ENCODE measurements around the gene SCRN2.

Gene SCRN2

DNA sequence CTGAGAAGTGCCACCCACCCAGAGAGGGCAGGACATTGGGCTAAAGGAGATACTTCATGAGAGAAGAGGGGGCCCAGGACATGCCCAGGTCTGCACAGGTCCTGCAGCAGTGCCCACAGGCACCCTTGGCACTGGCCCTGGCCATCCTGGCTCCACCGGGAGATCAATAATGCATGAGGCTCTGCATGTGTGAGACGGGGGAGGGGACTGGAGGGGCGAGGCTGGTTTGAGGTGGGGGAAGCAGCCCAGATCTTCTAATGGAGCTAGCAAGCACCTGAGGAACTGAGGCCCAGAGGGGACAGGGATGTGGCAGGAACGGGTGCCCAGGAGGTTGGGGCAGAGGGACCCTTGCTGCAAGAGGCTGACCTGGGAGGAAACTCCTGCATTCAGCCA lies 20.0 kb downstream of the SCRN2 start:
- DNase-seq (ENCODE audit: low read depth) = no peak

DNA sequence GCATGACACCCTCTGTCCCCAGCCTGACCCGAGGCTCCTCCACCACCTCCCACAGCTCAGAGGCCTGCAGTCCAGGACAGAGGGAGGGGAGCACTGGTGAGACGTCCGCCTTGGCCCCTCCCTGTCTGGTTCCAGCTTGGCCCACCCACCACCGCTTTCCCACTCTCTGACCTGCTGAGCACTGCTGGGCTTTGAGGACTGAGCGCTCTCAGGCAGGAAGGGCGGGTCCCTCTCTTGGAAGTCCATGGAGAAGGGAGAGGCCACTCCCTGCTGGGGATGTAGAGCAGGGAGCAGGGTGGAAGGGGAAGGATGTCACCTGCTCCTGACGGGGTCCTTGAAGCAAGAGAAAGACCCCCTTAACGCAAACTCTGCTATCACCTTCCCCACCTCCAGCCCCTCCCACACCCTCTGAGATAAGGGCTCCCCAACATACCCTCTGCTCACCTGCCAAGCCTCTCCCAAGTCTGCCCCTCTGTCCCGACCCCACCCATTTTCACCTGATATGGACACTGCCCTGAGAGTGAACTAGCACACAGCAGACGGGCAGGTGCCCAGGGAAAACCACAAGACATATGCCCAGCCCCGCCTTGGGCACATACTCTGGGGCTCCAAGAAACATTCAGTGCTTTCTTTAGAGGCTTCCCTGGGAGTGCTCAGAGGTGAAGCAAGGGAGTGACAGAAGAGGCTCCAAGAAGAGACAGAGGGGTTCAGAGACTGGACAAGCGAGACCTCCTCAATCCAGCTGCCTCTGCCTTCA lies 20.9 kb downstream of the SCRN2 start:
- DNase-seq (ENCODE audit: low read depth) = no peak

DNA sequence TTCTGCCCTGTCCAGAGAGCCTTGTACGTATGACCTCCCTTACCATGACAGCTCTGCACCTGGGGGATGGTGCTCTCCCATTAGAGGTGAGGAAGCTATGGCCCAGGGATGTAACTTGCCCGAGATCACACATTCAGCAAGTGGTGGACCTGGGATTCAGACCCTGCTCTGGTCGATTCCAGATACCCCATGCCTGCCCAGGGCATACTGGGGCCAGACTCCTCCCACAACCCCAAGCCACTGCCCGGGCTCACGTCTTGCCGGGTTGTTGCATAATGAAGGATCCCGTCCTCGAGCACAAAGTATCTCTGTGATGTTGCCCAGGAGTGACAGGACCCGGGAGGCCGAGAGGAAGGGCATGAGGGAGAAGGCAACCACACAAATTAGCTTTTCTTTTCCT lies 21.6 kb downstream of the SCRN2 start:
- no peak for DNase-seq (ENCODE audit: low read depth)

DNA sequence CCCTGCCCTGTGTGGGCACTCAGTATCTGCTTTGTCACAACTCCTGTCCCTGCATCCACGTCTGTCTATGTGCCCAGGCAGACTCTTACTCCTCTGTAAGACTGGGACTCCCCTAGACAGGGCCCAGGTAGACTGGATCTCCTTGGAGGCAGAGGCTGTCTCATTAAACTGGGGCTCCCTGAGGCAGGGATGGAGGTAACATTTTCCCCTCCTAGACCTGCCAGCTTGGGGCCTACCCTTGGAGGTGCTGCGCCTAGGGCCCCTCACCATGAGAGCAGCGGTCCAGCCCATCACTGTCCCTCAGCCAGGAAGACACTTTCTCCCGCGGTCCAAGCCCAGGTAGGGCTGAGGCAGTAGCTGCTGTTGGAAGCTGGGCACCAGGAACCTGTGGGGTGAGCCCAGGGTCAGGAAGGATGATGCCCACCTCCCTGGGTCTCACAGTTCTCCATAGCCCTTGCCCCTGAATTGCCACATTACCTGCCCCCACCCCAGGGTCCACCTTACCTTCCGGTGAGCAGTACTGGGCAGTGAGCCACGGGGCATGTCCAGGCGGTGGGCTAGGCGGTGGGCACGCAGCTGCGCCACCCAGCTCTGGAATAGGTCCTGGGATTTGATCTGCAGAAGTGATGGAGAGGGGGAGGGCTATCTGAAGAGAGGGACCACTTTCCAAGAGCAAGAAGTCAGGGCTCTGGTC lies 22.9 kb downstream of the SCRN2 start:
- no peak for DNase-seq (ENCODE audit: low read depth)

DNA sequence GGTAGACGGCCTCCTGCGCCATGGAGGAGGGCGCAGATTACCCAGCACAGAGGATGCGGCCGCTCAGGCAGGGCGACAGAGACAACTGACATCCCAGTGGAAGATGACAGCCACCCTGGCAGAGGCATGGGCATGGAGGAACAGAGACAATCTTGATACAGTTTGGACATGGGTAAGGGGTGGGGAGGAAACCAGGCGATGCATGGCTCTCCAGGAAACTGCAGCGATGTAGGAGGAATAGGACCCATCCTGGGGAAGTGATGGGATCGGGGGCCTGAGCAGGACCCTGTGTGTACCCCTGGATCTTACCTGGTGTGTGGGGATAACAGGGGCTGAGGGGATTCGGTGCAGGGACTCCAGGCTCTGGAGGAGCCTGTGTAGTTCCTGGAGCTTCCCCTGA lies 24.1 kb downstream of the SCRN2 start:
- no peak for DNase-seq (ENCODE audit: low read depth)

DNA sequence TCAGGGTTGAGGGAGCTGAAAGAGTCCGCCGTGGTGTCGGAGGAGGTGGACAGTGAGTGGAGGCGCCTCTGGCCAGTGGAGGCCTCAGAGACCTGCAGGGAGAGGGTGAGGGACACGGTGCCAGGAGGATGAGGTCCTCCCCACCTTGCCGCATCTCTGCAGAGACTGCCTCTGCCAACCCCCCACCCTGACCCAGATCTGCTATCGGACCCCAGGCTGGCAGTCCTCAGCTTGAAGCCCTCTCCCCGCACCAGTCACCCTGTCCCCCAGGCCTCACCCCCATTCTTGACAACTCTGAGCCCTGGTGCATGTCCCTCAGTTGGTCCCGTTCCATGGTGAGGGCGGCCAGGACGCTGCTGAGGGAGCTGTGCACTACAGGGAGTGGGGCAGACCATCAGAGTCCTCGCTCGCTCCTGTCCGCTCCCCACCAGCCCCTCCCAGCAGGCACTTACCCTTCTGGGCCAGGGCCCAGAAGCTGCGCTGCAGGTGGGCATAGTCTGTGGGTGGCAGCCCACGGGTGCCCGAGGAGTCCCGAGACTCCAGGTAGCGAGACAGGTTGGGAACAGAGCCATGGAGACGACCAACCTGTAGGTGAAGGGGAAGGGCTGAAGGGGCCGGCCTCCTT lies 24.9 kb downstream of the SCRN2 start:
- DNase-seq (ENCODE audit: low read depth) = no peak

DNA sequence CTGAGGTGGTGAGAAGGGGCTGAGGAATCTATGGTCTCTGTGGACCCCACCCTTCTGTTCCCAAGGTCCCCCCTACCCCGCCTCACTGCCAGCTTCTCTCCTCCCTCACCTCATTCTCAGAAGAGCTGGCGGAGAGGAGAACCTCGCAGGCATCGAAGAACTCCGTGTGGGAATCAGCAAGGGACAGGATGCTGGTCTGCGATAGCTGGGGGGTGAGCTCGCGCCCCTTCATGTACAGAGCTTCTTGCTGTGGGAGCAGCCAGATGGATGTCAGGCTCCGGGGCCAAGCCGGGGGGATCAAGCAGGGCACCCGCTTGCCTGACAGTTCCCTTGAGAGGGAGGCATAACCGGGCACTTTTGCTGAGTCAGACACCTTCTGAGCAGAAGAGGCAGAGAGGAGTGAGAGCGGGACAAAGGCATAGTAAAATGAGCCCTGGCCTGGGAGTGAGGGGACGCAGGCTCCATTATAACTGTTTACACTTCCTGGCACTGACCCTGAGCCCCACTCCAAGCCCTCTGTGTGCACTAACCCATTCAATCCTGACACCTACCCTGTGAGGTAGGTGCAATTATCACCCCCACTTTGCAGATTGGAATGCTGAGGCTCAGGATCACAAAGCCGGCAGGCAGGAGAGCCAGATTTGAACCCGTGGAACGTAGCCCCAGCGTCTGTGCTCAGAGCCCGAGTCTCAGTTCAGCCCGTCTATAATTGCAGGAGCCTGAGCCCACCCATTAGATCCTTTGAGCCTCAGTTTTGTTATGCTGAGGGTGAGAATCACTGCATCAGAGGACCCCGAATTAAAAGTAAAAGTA lies 25.8 kb downstream of the SCRN2 start:
- no peak for DNase-seq (ENCODE audit: low read depth)

DNA sequence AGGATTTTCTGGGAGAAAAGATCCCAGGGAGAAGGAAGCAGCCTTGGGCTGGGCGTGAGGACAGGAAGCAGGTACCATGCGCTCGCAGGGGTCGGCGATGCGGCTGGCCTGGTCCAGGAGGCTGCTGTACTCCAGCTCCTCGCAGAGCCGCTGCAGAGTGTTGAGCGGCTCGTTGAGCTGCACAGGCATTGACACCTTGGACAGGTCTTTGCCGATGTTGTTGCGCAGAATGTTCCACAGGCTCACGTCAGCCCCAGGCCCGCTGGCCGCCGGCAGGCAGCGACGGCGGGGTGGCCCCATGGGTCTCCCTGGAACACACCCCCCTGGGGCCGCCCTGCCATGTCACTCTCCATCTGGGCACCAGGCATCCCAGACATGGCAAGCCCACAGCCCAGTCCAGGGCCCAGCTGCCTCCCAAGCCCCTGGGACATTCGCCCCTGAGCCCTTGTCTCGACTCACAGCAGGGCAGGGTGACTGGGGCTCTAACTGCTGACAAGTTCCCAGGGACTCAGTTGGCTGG lies 27.5 kb downstream of the SCRN2 start:
- no peak for DNase-seq (ENCODE audit: low read depth)

DNA sequence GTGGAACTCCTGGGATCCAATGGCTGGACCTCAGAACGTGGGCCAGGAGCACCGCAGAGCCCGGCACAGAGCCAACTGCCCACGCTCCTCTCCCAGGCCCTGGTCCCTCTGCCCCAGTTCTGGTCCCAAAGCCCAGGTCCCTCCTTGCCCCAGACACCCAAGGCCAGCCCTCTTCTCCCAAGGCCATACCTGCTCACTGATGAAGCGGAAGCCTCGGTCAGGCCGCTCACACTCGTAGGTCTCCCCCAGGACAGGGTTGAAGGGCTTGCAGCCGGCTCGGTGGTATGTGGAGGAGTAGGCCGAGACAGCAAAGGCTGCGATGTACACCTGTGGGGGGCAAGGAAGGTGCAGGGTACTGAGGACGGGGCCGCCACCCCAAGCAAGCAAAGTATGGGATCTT lies 28.0 kb downstream of the SCRN2 start:
- DNase-seq (ENCODE audit: low read depth) = no peak

DNA sequence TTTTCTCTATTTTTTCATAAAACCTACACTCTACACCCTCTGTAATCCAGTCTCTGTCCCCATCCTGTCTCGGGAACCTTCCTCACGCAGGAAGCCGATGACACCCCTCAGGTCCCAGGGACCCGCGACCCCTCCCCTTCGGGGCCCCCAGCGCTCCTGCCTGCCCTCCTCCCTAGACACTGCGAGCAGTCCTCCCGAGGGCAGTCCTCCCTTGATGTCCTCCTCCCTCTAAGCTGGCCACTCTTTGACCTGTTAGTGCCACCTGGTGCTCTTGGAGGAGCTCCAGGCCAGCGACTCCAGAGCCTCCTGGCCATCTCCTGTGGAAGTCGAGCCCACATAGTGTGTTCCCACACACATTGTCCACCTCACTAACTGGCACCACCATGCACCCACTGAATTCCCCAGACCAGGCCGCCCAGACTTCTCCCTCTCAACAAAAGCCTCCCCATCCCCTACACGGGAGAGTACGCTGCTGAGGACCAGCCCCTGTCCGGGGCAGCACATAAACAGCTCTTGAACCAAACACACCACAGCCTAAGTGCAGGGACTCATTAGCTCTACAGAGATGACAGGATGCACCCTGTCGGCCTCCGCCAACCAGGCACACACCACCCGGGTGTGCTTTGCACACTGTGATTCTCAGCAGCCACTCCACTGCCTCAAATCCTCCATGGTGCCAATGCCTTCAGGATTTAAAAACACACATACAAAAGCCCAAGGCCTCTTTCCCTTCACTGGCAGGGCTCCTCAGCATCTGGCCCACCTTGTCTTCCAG lies 28.7 kb downstream of the SCRN2 start:
- no peak for DNase-seq (ENCODE audit: low read depth)

DNA sequence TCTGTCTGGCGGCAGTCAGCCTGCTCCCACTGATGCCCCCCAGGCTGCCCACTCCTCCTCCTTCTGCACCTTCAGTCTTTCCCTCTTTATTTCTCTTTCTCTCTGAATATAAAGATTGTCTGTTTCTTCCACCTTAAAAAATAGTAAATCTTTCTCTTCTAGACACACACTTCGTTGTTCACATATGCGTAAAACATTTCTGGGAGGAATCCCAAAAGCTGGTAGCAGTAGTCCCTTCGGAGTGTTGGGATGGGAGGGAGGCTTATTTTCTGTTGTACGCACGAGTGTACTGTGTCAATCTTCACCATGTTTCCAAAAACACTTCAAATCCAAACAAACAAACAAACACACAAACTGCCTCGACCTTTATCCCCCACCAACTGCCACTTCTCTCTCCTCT lies 29.4 kb downstream of the SCRN2 start:
- DNase-seq (ENCODE audit: low read depth) = no peak

DNA sequence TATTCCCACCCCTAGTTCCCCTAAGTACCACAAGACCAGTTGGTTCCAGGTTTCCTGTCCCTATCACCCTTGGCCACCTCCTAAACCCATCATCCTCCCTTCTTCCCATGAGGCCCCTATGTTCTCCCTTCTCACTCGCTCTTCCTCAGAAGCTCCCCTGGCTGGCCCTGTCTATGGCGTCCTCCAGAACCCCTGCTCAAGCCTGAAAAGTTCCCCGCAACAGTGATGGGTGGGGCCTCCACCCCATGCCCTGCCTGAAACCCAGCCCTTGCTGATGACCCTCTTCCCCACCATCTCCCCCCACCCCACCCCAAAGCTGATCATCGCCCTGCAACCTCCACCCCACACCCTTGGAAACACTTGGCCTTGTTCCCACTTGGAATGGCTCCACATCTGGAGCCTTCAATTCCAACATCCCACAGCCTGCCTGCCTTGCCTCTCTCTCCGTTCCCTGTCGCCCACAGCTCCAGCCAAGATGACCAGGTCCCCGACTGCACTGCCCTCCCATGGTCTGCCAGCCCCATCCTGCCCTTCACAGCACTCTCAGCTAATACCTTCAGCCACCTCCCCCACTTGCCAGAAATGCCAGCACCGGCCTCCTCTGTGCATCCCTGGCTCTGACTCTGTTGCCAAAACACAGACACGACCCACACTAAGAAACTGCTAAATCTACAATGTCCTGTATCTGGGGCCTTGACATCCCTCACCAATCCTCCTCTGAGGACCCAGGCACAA lies 30.0 kb downstream of the SCRN2 start:
- no peak for DNase-seq (ENCODE audit: low read depth)

DNA sequence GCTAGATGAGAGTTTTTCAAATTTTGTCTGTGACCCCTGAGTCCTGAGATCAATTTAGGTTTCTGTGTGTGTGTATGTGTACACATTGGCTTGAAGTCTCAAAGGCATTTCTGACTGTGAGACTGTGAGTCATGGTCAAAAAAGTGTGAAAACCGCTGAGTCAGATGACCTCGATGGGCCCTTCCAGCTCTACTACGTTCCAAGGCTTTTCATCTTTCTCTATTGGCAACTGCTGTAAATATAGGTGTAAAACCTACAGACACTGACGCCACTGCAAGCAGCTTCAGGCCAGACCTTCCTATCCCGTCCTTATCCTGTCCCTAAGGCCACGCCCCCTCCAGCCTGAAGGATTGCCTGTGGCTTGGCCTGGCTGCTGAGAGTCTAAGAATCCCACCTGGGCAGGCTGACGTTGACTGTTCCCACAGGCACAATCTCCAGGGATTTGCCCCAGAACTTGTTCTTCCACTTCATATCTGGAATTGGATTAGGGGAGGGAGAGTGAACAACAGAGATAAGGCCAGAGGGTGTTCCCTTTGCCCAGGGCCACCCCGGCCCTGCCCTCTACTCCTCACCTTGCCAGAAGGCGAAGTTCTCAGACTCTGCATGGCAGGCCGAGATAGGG lies 30.8 kb downstream of the SCRN2 start:
- no peak for DNase-seq (ENCODE audit: low read depth)

DNA sequence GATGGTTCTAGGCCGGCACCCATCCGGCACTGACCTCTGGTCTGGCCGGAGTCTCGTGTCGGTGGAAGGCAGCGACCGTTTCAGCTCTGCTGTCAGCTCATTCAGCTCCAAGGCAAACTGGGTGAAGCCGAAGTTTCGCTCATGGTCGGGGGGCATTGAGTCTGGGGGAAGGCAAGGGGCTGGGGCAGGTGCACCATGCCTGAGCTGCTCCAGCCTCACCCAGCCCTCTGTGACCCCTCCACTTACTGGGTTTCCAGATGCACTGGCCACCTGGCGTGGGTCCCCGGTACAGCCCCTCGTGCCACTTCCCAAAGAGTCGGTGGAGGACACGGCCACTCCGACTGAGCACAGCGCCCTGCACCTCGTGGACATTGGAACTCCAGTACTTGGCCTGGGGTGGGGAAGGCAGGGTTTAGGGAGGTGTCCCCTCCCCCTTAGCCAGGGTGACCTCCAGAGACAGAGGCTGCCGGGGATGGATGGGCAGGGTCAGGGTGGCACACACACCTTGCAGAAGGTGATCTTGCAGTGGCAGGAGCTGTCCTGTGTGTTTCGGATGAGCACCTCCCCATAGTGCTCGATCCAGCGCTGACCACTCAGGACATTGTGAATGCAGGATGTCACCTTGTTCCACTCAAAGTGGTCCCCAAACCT lies 32.1 kb downstream of the SCRN2 start:
- no peak for DNase-seq (ENCODE audit: low read depth)

DNA sequence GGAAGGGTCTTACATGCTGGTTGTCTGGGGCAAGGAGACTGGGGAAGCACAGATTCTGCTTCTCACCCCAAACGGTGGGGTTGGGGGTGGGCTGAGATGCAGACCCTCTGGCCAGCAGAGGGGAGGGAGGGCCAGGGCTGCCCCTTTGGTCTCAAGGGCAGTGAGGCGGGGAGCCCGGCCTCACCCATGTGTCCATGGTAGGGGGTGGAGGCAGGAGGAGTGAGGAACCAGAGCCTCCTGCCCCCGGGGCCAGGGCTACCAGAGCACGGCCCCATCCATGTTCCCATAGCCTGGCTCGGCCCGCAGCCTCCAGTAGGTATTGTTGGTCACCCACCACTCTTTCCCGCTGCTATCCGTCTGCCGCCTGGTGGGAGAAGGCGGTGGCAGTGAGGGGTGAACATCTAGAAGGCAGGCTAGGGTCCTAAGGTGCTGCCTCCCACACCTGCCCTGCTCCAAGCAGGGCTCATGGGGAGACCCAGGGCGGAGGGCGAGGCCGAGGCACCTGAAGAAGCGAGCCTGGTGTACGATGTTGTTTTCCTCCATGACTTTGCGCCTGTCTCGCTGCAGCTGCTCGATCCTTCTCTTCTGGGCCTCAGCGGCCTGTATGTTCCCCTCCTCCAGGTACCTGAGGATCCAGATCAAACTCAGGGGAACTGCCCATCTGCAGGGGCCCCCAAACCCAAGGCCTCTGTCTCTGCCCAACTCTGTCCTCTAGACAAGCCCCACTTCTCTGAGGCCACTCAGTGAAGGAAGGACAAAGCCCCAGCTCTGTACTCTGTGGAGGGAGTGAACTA lies 32.8 kb downstream of the SCRN2 start:
- no peak for DNase-seq (ENCODE audit: low read depth)

DNA sequence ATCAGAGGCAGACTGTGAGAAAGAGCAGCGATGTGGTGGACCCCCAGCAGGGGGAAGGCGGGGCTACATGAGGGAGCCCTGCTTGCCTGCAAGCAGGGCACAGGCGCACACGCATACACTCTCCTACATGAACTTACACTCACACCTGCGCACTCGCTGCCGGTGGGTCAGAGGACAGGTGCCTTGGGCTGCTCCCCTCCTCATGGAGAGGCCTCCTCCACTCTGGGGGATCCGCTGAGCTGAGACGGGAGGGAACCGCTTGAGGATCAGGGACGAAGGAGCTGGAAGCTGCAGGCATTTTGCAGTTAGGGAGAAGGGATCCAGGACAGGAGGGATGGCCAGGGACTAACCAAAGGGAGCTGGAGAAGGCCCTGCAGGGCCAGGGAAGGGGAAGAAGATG lies 33.7 kb downstream of the SCRN2 start:
- DNase-seq (ENCODE audit: low read depth) = no peak

DNA sequence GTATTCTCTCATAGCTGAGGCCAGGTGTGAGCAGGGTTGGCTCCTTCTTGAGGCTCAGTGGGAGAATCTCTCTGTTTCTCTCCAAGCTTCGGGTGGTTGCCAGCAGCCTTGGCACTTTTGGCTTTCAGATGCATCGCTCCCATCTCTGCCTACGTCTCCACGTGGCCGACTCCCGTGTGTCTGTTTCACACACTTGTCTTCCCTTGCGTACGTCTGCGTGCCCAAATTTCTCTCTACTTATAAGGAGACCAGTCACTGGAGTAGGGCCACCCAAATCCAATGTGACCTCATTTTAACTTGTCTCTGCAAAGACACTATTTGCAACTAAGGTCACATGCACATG lies 34.2 kb downstream of the SCRN2 start:
- no peak for DNase-seq (ENCODE audit: low read depth)

DNA sequence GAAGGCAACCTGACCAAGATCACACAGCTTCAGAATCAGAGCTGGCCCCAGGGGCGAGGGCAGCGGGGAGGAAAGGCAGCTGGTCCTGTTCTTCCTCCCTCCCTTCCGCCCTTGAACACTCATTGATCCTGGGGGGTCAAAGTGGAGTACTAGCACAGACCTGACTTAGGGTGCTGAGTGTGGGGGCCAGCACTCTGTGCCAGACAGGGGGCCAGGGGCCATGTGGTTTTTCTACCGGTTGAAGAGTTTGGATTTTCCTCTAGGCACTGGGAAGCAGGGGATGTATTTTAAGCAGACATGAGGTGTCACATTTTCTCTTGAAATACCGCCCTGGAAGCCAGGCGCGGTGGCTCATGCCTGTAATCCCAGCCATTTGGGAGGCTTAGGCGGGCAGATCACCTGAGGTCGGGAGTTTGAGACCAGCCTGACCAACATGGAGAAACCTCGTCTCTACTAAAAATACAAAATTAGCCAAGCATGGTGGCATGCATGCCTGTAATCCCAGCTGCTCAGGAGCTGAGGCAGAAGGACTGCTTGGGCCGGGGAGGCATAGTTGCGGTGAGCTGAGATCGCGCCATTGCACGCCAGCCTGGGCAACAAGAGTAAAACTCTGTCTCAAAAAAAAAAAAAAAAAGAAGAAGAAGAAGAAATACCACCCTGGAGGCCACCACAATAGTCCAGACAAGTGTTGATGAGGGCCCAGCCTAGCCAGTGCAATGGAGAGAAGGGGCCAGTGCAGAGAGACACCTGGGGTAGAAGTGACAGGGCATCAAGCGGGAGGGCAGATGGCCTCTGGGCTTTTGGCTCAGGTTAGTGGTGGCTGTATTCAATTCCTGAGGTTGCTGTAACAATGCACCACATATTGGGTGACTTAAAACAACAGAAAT lies 34.8 kb downstream of the SCRN2 start:
- DNase-seq (ENCODE audit: low read depth) = no peak
